Hippocampal formation (tissue), 2 donors: Measurements from ENCODE around the gene TCAP.

ENCODE experiments used
- DNase-seq, 2 donors: peaks; one replicate each; lab custom pipeline; 2025; lab: John Stamatoyannopoulos, UW

The TCAP gene

GRCh38 chr17:39666601-39667261 lies 1.6 kb downstream of the TCAP start:
- peak in 1 of 2 donors; percentile 56 for DNase-seq

GRCh38 chr17:39667262-39667944 lies 2.3 kb downstream of the TCAP start:
- DNase-seq, result no peak

GRCh38 chr17:39667945-39668924 lies 3.1 kb downstream of the TCAP start, which contains the start of gene PNMT:
Gene PNMT, plus strand, starts transcription at chr17:39668453. Its CDS starts 23 bp downstream, at chr17:39668476.
- no peak for DNase-seq

GRCh38 chr17:39669897-39670735 lies 5.0 kb downstream of the TCAP start:
- DNase-seq, result no peak

GRCh38 chr17:39670746-39671145 lies 5.6 kb downstream of the TCAP start:
- DNase-seq, result no peak

- DNase-seq, result no peak
Observed at GRCh38 chr17:39671651-39672521, 6.7 kb downstream of the TCAP start.

GRCh38 chr17:39672522-39673334 lies 7.6 kb downstream of the TCAP start:
- no peak for DNase-seq

GRCh38 chr17:39673335-39674081 lies 8.4 kb downstream of the TCAP start:
- DNase-seq, result no peak

- DNase-seq, result no peak
Observed at GRCh38 chr17:39674179-39674578, 9.0 kb downstream of the TCAP start.

- no peak for DNase-seq
Observed at GRCh38 chr17:39674702-39675389, 9.7 kb downstream of the TCAP start.

- DNase-seq, result no peak
Observed at GRCh38 chr17:39675390-39676082, 10.4 kb downstream of the TCAP start.

GRCh38 chr17:39676198-39676819 lies 11.2 kb downstream of the TCAP start:
- DNase-seq, result no peak

GRCh38 chr17:39677072-39677471 lies 11.9 kb downstream of the TCAP start:
- no peak for DNase-seq

GRCh38 chr17:39677542-39678339 lies 12.6 kb downstream of the TCAP start:
- DNase-seq, result no peak

- DNase-seq, result no peak
Observed at GRCh38 chr17:39678340-39679116, 13.4 kb downstream of the TCAP start.
